ENCODE data around the gene LIPC.

The LIPC gene

GRCh38 chr15:58441376-58442070 lies 9.7 kb downstream of the LIPC start:
- Histone ChIP-seq H3K36me3 (replicated peaks; ENCODE audit: insufficient read depth, low read length) (no peaks in the 10 kb centered on the region), H3K9ac (ENCODE audit: low read length) (no peak overlapping the region), H4K20me1 (ENCODE audit: insufficient read depth, low read length) (no peaks in the 10 kb centered on the region), H3K4me2 (ENCODE audit: low read depth, low read length) (no peak overlapping the region), H3K4me1 (ENCODE audit: low read length) (peaks cover 13% of the 10 kb centered on the region), H3K4me3 (ENCODE audit: low read length) (no peak overlapping the region), H3K9me2 (replicated peaks; ENCODE audit: insufficient read depth, low read length) (no peaks in the 10 kb centered on the region), H3K79me2 (ENCODE audit: low read length) (no peaks in the 10 kb centered on the region), H3K27ac (ENCODE audit: low read length) (no peak overlapping the region), H3K9me3 (replicated peaks; ENCODE audit: insufficient read depth, low read length) (no peaks in the 10 kb centered on the region), H3F3A (ENCODE audit: insufficient read depth, low read length) (no peaks in the 10 kb centered on the region), H2AFZ (ENCODE audit: low read length) (no peak overlapping the region), H3K27me3 (replicated peaks; ENCODE audit: insufficient read depth, low read length) (no peaks in the 10 kb centered on the region)
- TF ChIP-seq EZH2phosphoT487 (IDR thresholded peaks at IDR 0.05; ENCODE audit: low read length) (no peak), EZH2 (optimal IDR thresholded peaks at IDR 0.05; ENCODE audit: low read depth, low read length) (no peak), CTCF (IDR thresholded peaks at IDR 0.05; ENCODE audit: low read length) (no peak)
- DNase-seq = no peak

GRCh38 chr15:58442122-58442521 lies 10.3 kb downstream of the LIPC start:
- no peaks in the 10 kb centered on the region for H4K20me1 ChIP-seq (ENCODE audit: insufficient read depth, low read length)
- no peak overlapping the region for H3K27ac ChIP-seq (ENCODE audit: low read length)
- H3K9ac ChIP-seq (ENCODE audit: low read length) = no peak overlapping the region
- TF ChIP-seq CTCF (IDR thresholded peaks at IDR 0.05; ENCODE audit: low read length) (no peak), EZH2phosphoT487 (IDR thresholded peaks at IDR 0.05; ENCODE audit: low read length) (no peak), EZH2 (optimal IDR thresholded peaks at IDR 0.05; ENCODE audit: low read depth, low read length) (no peak)
- H2AFZ ChIP-seq (ENCODE audit: low read length) = no peak overlapping the region
- no peaks in the 10 kb centered on the region for H3K9me2 ChIP-seq (replicated peaks; ENCODE audit: insufficient read depth, low read length)
- no peak overlapping the region for H3K4me2 ChIP-seq (ENCODE audit: low read depth, low read length)
- no peaks in the 10 kb centered on the region for H3K79me2 ChIP-seq (ENCODE audit: low read length)
- peaks cover 13% of the 10 kb centered on the region for H3K4me1 ChIP-seq (ENCODE audit: low read length)
- no peak overlapping the region for H3K4me3 ChIP-seq (ENCODE audit: low read length)
- no peaks in the 10 kb centered on the region for H3K36me3 ChIP-seq (replicated peaks; ENCODE audit: insufficient read depth, low read length)
- DNase-seq = no peak
- H3K27me3 ChIP-seq (replicated peaks; ENCODE audit: insufficient read depth, low read length) = no peaks in the 10 kb centered on the region
- H3K9me3 ChIP-seq (replicated peaks; ENCODE audit: insufficient read depth, low read length) = no peaks in the 10 kb centered on the region
- no peaks in the 10 kb centered on the region for H3F3A ChIP-seq (ENCODE audit: insufficient read depth, low read length)

- no peak for DNase-seq
- no peak overlapping the region for H3K9ac ChIP-seq (ENCODE audit: low read length)
- no peak overlapping the region for H3K4me2 ChIP-seq (ENCODE audit: low read depth, low read length)
- H3K36me3 ChIP-seq (replicated peaks; ENCODE audit: insufficient read depth, low read length) = no peaks in the 10 kb centered on the region
- H4K20me1 ChIP-seq (ENCODE audit: insufficient read depth, low read length) = no peaks in the 10 kb centered on the region
- TF ChIP-seq EZH2 (optimal IDR thresholded peaks at IDR 0.05; ENCODE audit: low read depth, low read length) (no peak), CTCF (IDR thresholded peaks at IDR 0.05; ENCODE audit: low read length) (no peak), EZH2phosphoT487 (IDR thresholded peaks at IDR 0.05; ENCODE audit: low read length) (no peak)
- no peak overlapping the region for H3K4me3 ChIP-seq (ENCODE audit: low read length)
- H2AFZ ChIP-seq (ENCODE audit: low read length) = no peak overlapping the region
- H3K4me1 ChIP-seq (ENCODE audit: low read length) = peaks cover 13% of the 10 kb centered on the region
- no peaks in the 10 kb centered on the region for H3K9me3 ChIP-seq (replicated peaks; ENCODE audit: insufficient read depth, low read length)
- H3F3A ChIP-seq (ENCODE audit: insufficient read depth, low read length) = no peaks in the 10 kb centered on the region
- no peak overlapping the region for H3K27ac ChIP-seq (ENCODE audit: low read length)
- no peaks in the 10 kb centered on the region for H3K9me2 ChIP-seq (replicated peaks; ENCODE audit: insufficient read depth, low read length)
- no peaks in the 10 kb centered on the region for H3K79me2 ChIP-seq (ENCODE audit: low read length)
- H3K27me3 ChIP-seq (replicated peaks; ENCODE audit: insufficient read depth, low read length) = no peaks in the 10 kb centered on the region
Measured at GRCh38 chr15:58443308-58443707, 11.5 kb downstream of the LIPC start.
